ENCODE data around the gene THAP12. TPM values are rescaled to one million over a fixed set of nuclear protein-coding genes. Genes with fewer than 3 reads are reported as not detected.

Gene THAP12
- total RNA-seq, 1 experiment from 2014 or later: 42.5 TPM

DNA sequence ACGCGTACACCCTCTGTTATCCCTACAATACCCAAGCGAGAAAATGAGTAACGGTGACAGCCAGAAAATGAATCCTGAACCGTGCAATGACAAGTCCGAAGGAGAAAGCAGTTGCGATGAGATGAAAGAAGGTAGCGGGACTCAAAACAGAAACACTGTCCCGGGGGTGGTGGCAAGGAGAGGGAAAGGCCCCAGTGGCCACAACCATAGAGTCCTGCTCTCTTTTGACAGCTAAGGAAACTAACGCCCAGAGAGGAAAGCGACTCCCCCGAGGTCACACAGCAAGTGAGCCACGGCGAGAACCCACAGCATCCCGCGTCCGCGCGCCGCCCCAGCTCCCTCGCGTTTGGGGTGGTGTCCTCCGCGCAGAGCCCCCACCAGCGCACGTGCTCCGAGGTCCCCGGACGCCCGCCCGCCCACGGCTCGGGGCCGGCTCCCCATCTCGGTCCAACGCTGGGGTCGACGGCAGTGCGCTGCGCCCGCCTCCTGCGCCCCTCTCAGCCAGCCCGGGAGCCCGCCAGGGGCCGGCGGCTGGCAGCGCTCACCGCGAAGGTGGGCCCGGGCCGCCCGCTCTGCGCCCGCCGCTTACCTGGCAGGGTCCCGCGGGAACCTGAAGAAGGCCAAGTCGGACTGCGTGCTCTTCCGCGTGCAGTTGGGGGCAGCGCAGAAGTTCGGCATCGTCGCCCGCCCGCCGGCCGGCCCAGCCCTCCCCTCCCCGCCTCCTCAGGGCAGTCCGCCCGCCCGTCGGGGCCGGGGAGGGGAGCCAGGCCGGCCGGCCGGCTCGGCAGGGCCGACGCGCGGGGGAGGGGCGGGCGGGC, 564 bp downstream of the THAP12 start:
- TF ChIP-seq, protein P1, sequence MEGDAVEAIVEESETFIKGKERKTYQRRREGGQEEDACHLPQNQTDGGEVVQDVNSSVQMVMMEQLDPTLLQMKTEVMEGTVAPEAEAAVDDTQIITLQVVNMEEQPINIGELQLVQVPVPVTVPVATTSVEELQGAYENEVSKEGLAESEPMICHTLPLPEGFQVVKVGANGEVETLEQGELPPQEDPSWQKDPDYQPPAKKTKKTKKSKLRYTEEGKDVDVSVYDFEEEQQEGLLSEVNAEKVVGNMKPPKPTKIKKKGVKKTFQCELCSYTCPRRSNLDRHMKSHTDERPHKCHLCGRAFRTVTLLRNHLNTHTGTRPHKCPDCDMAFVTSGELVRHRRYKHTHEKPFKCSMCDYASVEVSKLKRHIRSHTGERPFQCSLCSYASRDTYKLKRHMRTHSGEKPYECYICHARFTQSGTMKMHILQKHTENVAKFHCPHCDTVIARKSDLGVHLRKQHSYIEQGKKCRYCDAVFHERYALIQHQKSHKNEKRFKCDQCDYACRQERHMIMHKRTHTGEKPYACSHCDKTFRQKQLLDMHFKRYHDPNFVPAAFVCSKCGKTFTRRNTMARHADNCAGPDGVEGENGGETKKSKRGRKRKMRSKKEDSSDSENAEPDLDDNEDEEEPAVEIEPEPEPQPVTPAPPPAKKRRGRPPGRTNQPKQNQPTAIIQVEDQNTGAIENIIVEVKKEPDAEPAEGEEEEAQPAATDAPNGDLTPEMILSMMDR (conservative IDR thresholded peaks at IDR 0.05): no peak
- WGBS (ENCODE audit: extremely low coverage, insufficient read length, low lambda C conversion rate): no CpG with 5 or more reads among the region's 85 CpGs

More for the DNA sequence above, 564 bp downstream of the THAP12 start:
- Mint-ChIP-seq H3K4me3 (peak overlapping the region; percentile 92 to 93), H3K27me3 (ENCODE audit: low read depth) (peaks cover 2% of the 10 kb centered on the region; the same call in 1 of the 2 replicates), H3K36me3 (ENCODE audit: insufficient read depth in 1 of 3, low read depth in 3 of 3) (peaks cover 0 to 12% (median 8%) of the 10 kb centered on the region in 3 experiments; a peak in 4 of 7 replicates), H3K27ac (peak overlapping the region; percentile 2 to 95 (median 15); a peak in 5 of 7 replicates), H3K4me1 (peaks cover 28 to 31% of the 10 kb centered on the region in 2 experiments), H3K9me3 (no peaks in the 10 kb centered on the region)
- H4K20me1 ChIP-seq (ENCODE audit: control insufficient read depth, insufficient read depth, insufficient read length): no peaks in the 10 kb centered on the region
- H2BK15ac ChIP-seq (ENCODE audit: low read depth, low read length): no peak overlapping the region
- no peak overlapping the region for H3K27ac ChIP-seq (ENCODE audit: insufficient read length, low read depth, low read length)
- no peak overlapping the region for H2BK120ac ChIP-seq (ENCODE audit: low read depth, low read length, poor library complexity, severe bottlenecking)
- no peak overlapping the region for H4K5ac ChIP-seq (ENCODE audit: insufficient read length, low read depth, low read length)
- no peak overlapping the region for H4K91ac ChIP-seq (ENCODE audit: insufficient read length, low read depth, low read length)
- no peak overlapping the region for H2BK20ac ChIP-seq (ENCODE audit: low read depth, low read length, poor library complexity, severe bottlenecking)
- H3K4ac ChIP-seq (ENCODE audit: low read depth, low read length): no peak overlapping the region
- H2AK5ac ChIP-seq (ENCODE audit: insufficient read length, low read length): no peak overlapping the region
- H4K8ac ChIP-seq (replicated peaks; ENCODE audit: insufficient read length, low read depth, low read length): no peak overlapping the region
- peak overlapping the region; percentile 6 for H3K9ac ChIP-seq (ENCODE audit: extremely low read depth, insufficient read length, low read length)
- H3K18ac ChIP-seq (ENCODE audit: insufficient read length, low read depth, low read length): no peak overlapping the region
- no peak overlapping the region for H2AFZ ChIP-seq (ENCODE audit: low read length)
- H3K4me2 ChIP-seq (ENCODE audit: insufficient read depth, insufficient read length, low read length): peak overlapping the region; percentile 65
- no peak overlapping the region for H2BK12ac ChIP-seq (ENCODE audit: insufficient read length, low read depth, low read length)
- peak overlapping the region; percentile 39; the same call in 1 of the 2 replicates for H3K14ac ChIP-seq (ENCODE audit: insufficient read depth, low read length)
- H3K27me3 ChIP-seq (ENCODE audit: insufficient read depth, low read length): no peaks in the 10 kb centered on the region
- H3K79me2 ChIP-seq (ENCODE audit: insufficient read depth, low read length): peaks cover 18% of the 10 kb centered on the region; the same call in 1 of the 2 replicates
- no peak overlapping the region for H3K23ac ChIP-seq (ENCODE audit: insufficient read length, low read depth, low read length)
- no peak overlapping the region for H3K56ac ChIP-seq (ENCODE audit: insufficient read length, low read depth, low read length)
- H2BK5ac ChIP-seq (ENCODE audit: insufficient read length, low read length): no peak overlapping the region
- peak; percentile 43 for DNase-seq
- peaks cover 11% of the 10 kb centered on the region for H3K23me2 ChIP-seq (ENCODE audit: insufficient read length, low read depth, low read length, poor library complexity, severe bottlenecking)
- H3K9me3 ChIP-seq (ENCODE audit: control insufficient read depth, low read depth, low read length): no peaks in the 10 kb centered on the region
- no peak overlapping the region for H3T11ph ChIP-seq (ENCODE audit: low read length)
- H3K4me1 ChIP-seq (ENCODE audit: insufficient read depth, low read length): peaks cover 5% of the 10 kb centered on the region; the same call in 1 of the 2 replicates
- H3K79me1 ChIP-seq (ENCODE audit: insufficient read depth, low read depth, low read length, poor library complexity, severe bottlenecking): peaks cover 4% of the 10 kb centered on the region
